HCT116 (cell line): ENCODE data around the gene HACD1. TPM values are rescaled to one million over a fixed set of nuclear protein-coding genes. Genes with fewer than 3 reads are reported as not detected.
A peak's percentile ranks its signal among the peaks of the same experiment; 100 is the strongest.

Experiments
- ATAC-seq: fragments of 200-7000 bp; cut with Tn5 transposase; 2 replicates; pipeline ENCODE4 v1.9.1; 2020; ENCODE audit warnings: mild to moderate bottlenecking, moderate library complexity
- BruUV-seq: library from RNA; stranded (reverse); fragments of 400-500 nt; replicated peaks from 2 replicates; lab custom pipeline; 2021; lab: Mats Ljungman, UMichigan
- CTCF ChIA-PET: fragments of 300-600 bp; sonication (Branson Sonifier 250); formaldehyde crosslinking; loops from one replicate; lab custom pipeline; 2021; ENCODE audit warnings: antibody characterized with exemption; lab: Charles Lee
- POLR2A ChIA-PET: fragments of 300-600, 350-600 bp; sonication (Branson Sonifier 250); formaldehyde crosslinking; loops from one replicate; lab custom pipeline; 2021; ENCODE audit warnings: antibody characterized with exemption; lab: Charles Lee
- RAD21 ChIA-PET, 2 experiments: fragments of 300-600 bp; sonication (Branson Sonifier 250); formaldehyde crosslinking; loops; one replicate each; lab custom pipeline; 2023; ENCODE audit warnings: low total read pairs in 2 of 2; ENCODE audit not compliant: uncharacterized antibody in 2 of 2, unreplicated experiment in 2 of 2, low non-redundant PET in 1 of 2; lab: Charles Lee
- DNase-seq: peaks from one replicate; pipeline ENCODE4 v3.0.0-alpha.2; 2010; ENCODE audit warnings: low read depth, low spot score
- H2AFZ ChIP-seq: fragments of 200-600 bp; shearing (Covaris generic), sonication (generic); 2 replicates; pipeline ENCODE4 v1.6.1; 2017; ENCODE audit warnings: low read depth, mixed run types, mixed read lengths, antibody characterized with exemption, low read length; ENCODE audit not compliant: poor library complexity, severe bottlenecking
- H3K27ac ChIP-seq: 2 replicates; pipeline ENCODE4 v1.5.1; 2012; ENCODE audit warnings: low read depth, low read length
- H3K27me3 ChIP-seq: fragments of 200-600 bp; sonication (generic); 2 replicates; pipeline ENCODE4 v1.6.1; 2016; ENCODE audit warnings: mixed run types, low read length, mixed read lengths; ENCODE audit not compliant: insufficient read depth
- H3K36me3 ChIP-seq, 2 experiments: fragments of 200-500 bp in 1 of 2; fragments of 200-600 bp in 1 of 2; sonication (Bioruptor generic) in 1 of 2; sonication (generic) in 1 of 2; 2 replicates each; pipeline versions ENCODE4 v1.5.1 to v1.6.1; 2014 to 2016; ENCODE audit warnings: low read length in 2 of 2, inconsistent platforms in 1 of 2, mixed read lengths in 1 of 2, mixed run types in 1 of 2; ENCODE audit not compliant: insufficient read depth in 2 of 2, control insufficient read depth in 1 of 2
- H3K4me1 ChIP-seq, 2 experiments: fragments of 200-600 bp in 1 of 2; sonication (generic) in 1 of 2; 2 replicates each; pipeline versions ENCODE4 v1.5.1 to v1.6.1; 2012 to 2017; ENCODE audit warnings: low read length in 2 of 2, inconsistent platforms in 1 of 2, mild to moderate bottlenecking in 1 of 2, mixed read lengths in 1 of 2, mixed run types in 1 of 2, moderate library complexity in 1 of 2; ENCODE audit not compliant: insufficient read depth in 2 of 2, control insufficient read depth in 1 of 2
- H3K4me2 ChIP-seq: fragments of 200-600 bp; sonication (generic); 2 replicates; pipeline ENCODE4 v1.6.1; 2017; ENCODE audit warnings: mixed run types, low read length, mixed read lengths
- H3K4me3 ChIP-seq, 2 experiments: fragments of 200-600 bp in 1 of 2; sonication (generic) in 1 of 2; replicated peaks in 1 of 2; 2 replicates each; pipeline ENCODE4 v1.5.1; 2011 to 2016; ENCODE audit warnings: low read length in 2 of 2, control low read depth in 1 of 2, low read depth in 1 of 2, mild to moderate bottlenecking in 1 of 2, mixed read lengths in 1 of 2, mixed run types in 1 of 2
- H3K79me2 ChIP-seq: fragments of 200-600 bp; sonication (generic); 2 replicates; pipeline ENCODE4 v1.6.1; 2017; ENCODE audit warnings: mild to moderate bottlenecking, mixed run types, low read length, moderate library complexity, mixed read lengths; ENCODE audit not compliant: insufficient read depth
- H3K9ac ChIP-seq: fragments of 200-600 bp; sonication (generic); 2 replicates; pipeline ENCODE4 v1.6.1; 2016; ENCODE audit warnings: low read length, mixed read lengths
- H3K9me2 ChIP-seq: fragments of 200-600 bp; sonication (generic), shearing (Covaris generic); 2 replicates; pipeline ENCODE4 v1.6.1; 2017; ENCODE audit warnings: mixed run types, mild to moderate bottlenecking, moderate library complexity; ENCODE audit not compliant: insufficient read depth
- H3K9me3 ChIP-seq, 2 experiments: fragments of 200-500 bp in 1 of 2; fragments of 200-600 bp in 1 of 2; sonication (Bioruptor generic) in 1 of 2; sonication (generic) in 1 of 2; 2 replicates each; pipeline ENCODE4 v1.6.1; 2014 to 2017; ENCODE audit warnings: low read length in 2 of 2, mixed read lengths in 2 of 2, inconsistent platforms in 1 of 2, low read depth in 1 of 2, mild to moderate bottlenecking in 1 of 2, mixed run types in 1 of 2, moderate library complexity in 1 of 2; ENCODE audit not compliant: control insufficient read depth in 1 of 2, insufficient read depth in 1 of 2
- H4K20me1 ChIP-seq: fragments of 200-600 bp; sonication (generic), shearing (Covaris generic); 2 replicates; pipeline ENCODE4 v1.6.1; 2017; ENCODE audit warnings: mixed run types, mild to moderate bottlenecking, moderate library complexity; ENCODE audit not compliant: insufficient read depth
- CBX3 ChIP-seq: IDR thresholded peaks from 2 replicates; pipeline ENCODE4 v1.6.1; 2012; ENCODE audit warnings: low read depth
- CEBPB ChIP-seq: IDR thresholded peaks from 2 replicates; pipeline ENCODE4 v1.6.1; 2012; ENCODE audit warnings: low read depth
- EGR1 ChIP-seq: IDR thresholded peaks from 2 replicates; pipeline ENCODE4 v1.6.1; 2012; ENCODE audit warnings: low read depth
- ELF1 ChIP-seq: IDR thresholded peaks from 2 replicates; pipeline ENCODE4 v1.6.1; 2012; ENCODE audit warnings: low read depth, borderline replicate concordance
- EZH2 ChIP-seq: fragments of 200-600 bp; sonication (generic); IDR thresholded peaks from 2 replicates; pipeline ENCODE4 v1.6.1; 2017; ENCODE audit warnings: antibody characterized with exemption, mixed run types
- EZH2phosphoT487 ChIP-seq: fragments of 200-600 bp; IDR thresholded peaks from 2 replicates; pipeline ENCODE4 v1.6.1; 2018; ENCODE audit warnings: antibody characterized with exemption, borderline replicate concordance
- FOSL1 ChIP-seq: IDR thresholded peaks from 2 replicates; pipeline ENCODE4 v1.6.1; 2012; ENCODE audit warnings: low read depth
- JUND ChIP-seq: IDR thresholded peaks from 2 replicates; pipeline ENCODE4 v1.6.1; 2012
- POLR2A ChIP-seq: IDR thresholded peaks from 2 replicates; pipeline ENCODE4 v1.7.0; 2011; ENCODE audit warnings: borderline replicate concordance; ENCODE audit not compliant: insufficient read depth, insufficient read length; ENCODE audit errors: extremely low read depth
- POLR2AphosphoS5 ChIP-seq: IDR thresholded peaks from 2 replicates; pipeline ENCODE4 v1.6.1; 2011; ENCODE audit warnings: mild to moderate bottlenecking, low read depth, low read length, moderate library complexity
- RAD21 ChIP-seq: IDR thresholded peaks from 2 replicates; pipeline ENCODE4 v1.6.1; 2012; ENCODE audit warnings: low read depth, mild to moderate bottlenecking
- SIN3A ChIP-seq: IDR thresholded peaks from 2 replicates; pipeline ENCODE4 v1.6.1; 2012; ENCODE audit warnings: low read depth
- SP1 ChIP-seq: IDR thresholded peaks from 2 replicates; pipeline ENCODE4 v1.6.1; 2012; ENCODE audit warnings: low read depth
- SRF ChIP-seq: IDR thresholded peaks from 2 replicates; pipeline ENCODE4 v1.6.1; 2012; ENCODE audit warnings: low read depth
- TCF7L2 ChIP-seq: IDR thresholded peaks from 2 replicates; pipeline ENCODE4 v1.7.0; 2011; ENCODE audit warnings: borderline replicate concordance, inconsistent platforms; ENCODE audit not compliant: insufficient read depth, insufficient read length; ENCODE audit errors: extremely low read depth
- YY1 ChIP-seq: IDR thresholded peaks from 2 replicates; pipeline ENCODE4 v1.6.1; 2011; ENCODE audit warnings: low read length, low read depth, moderate library complexity, mild to moderate bottlenecking; ENCODE audit not compliant: insufficient replicate concordance; ENCODE audit errors: extremely low read depth
- ZFX ChIP-seq: fragments of 450-650 bp; IDR thresholded peaks from 2 replicates; pipeline ENCODE4 v1.6.1; 2017
- ZNF274 ChIP-seq: fragments of 200-500 bp; sonication (Bioruptor generic); IDR thresholded peaks from 2 replicates; pipeline ENCODE4 v1.6.1; 2014; ENCODE audit warnings: mild to moderate bottlenecking, low read depth, low read length, inconsistent platforms
- intact Hi-C: fragments of 100-400 bp; cut with micrococcal nuclease; formaldehyde crosslinking; loops from 2 replicates; pipeline ENCODE4 v1.10.0; 2022
- total RNA-seq: library from RNA; stranded (reverse); gene quantifications from one replicate; pipeline ENCODE4 v1.2.1, GENCODE V29; 2021; ENCODE audit not compliant: unreplicated experiment
- TF ChIP-seq, protein P1 (sequence below), 3 experiments: fragments of 200-600 bp in 1 of 3; sonication (generic) in 1 of 3; IDR thresholded peaks in 2 of 3; conservative IDR thresholded peaks in 1 of 3; 2 replicates each; pipeline ENCODE4 v1.5.1; 2012 to 2017; ENCODE audit warnings: low read depth in 2 of 3, low read length in 2 of 3, antibody characterized with exemption in 1 of 3, borderline replicate concordance in 1 of 3, control low read depth in 1 of 3, mild to moderate bottlenecking in 1 of 3, mixed read lengths in 1 of 3, mixed run types in 1 of 3, moderate library complexity in 1 of 3; ENCODE audit not compliant: insufficient read depth in 1 of 3
- TF ChIP-seq, protein P2 (sequence below): IDR thresholded peaks from 2 replicates; pipeline ENCODE4 v1.6.1; 2011; ENCODE audit warnings: mild to moderate bottlenecking, low read length, moderate library complexity; ENCODE audit not compliant: insufficient replicate concordance; ENCODE audit errors: extremely low read depth
- TF ChIP-seq, protein P3 (sequence below): IDR thresholded peaks from 2 replicates; pipeline ENCODE4 v1.6.1; 2012

HACD1 gene
- total RNA-seq, 1 experiment from 2014 or later, result 21.6 TPM

DNA sequence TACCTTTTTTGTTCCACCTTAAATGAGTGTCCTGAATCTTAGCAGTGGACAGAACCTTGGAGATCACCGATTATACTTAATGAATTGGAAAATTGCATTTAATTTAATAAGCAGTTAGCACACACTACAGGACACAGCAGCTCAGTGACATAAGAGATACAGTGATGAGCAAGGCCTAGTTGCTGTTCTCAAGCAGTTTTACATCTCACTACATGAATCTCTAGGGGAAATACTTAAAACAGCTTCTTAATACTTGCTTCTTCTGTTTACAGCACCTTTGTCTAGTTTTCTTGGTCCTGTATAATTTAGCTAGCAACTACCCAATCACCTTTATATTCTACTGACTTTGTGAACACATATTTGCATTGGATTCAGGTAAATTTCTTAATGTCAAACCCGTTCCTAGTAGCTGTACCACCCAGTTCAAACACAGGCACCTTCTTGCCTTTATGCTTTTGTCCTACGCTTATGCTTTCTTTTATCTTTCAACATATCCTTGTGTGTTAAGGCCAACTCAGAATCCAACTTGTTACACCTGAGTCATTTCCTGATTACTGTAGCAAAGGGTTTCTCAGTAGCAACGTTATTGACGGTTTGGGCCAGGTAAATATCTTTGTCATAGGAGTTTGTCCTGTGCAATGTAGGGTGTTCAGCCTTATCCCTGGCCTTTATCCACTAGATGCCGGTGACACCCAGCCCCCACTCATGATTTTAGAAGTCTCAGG, 28.6 kb upstream of the HACD1 start:
- H3K9me2 ChIP-seq, result no peaks in the 10 kb centered on the region
- ChIA-PET RAD21 (no interaction called here), CTCF (no interaction called here), POLR2A (no interaction called here)
- peaks cover 90% of the 10 kb centered on the region for H3K79me2 ChIP-seq
- no peaks in the 10 kb centered on the region for H4K20me1 ChIP-seq
- no peak overlapping the region for H2AFZ ChIP-seq
- peaks cover 18 to 44% of the 10 kb centered on the region in 2 experiments for H3K4me1 ChIP-seq
- ATAC-seq, result no peak
- H3K27me3 ChIP-seq, result no peaks in the 10 kb centered on the region
- H3K4me3 ChIP-seq, result peak overlapping the region; percentile 91 to 97
- H3K9me3 ChIP-seq, result no peaks in the 10 kb centered on the region
- BruUV-seq, result no TSS peak
- peak overlapping the region; percentile 74 for H3K4me2 ChIP-seq
- H3K9ac ChIP-seq, result peak overlapping the region; percentile 81
- no peak for DNase-seq
- intact Hi-C loops, result no loop called here
- H3K27ac ChIP-seq, result no peak overlapping the region; the same call in 1 of the 2 replicates
- H3K36me3 ChIP-seq, result no peaks in the 10 kb centered on the region; a peak in 2 of 4 replicates
- TF ChIP-seq FOSL1 (peak; percentile 54), CEBPB (0 out of 2 replicates have a peak, but pooled peaks have one; percentile 26), ZFX (no peak), JUND (peak; percentile 31; the same call in 1 of the 2 replicates), CBX3 (no peak), ELF1 (no peak), SRF (no peak), EGR1 (no peak), SP1 (peak; percentile 24; the same call in 1 of the 2 replicates), POLR2AphosphoS5 (no peak), EZH2 (no peak), SIN3A (no peak), TCF7L2 (no peak), EZH2phosphoT487 (no peak), POLR2A (no peak), YY1 (no peak), RAD21 (no peak), ZNF274 (no peak)
- TF ChIP-seq, protein P1, sequence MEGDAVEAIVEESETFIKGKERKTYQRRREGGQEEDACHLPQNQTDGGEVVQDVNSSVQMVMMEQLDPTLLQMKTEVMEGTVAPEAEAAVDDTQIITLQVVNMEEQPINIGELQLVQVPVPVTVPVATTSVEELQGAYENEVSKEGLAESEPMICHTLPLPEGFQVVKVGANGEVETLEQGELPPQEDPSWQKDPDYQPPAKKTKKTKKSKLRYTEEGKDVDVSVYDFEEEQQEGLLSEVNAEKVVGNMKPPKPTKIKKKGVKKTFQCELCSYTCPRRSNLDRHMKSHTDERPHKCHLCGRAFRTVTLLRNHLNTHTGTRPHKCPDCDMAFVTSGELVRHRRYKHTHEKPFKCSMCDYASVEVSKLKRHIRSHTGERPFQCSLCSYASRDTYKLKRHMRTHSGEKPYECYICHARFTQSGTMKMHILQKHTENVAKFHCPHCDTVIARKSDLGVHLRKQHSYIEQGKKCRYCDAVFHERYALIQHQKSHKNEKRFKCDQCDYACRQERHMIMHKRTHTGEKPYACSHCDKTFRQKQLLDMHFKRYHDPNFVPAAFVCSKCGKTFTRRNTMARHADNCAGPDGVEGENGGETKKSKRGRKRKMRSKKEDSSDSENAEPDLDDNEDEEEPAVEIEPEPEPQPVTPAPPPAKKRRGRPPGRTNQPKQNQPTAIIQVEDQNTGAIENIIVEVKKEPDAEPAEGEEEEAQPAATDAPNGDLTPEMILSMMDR (IDR thresholded peaks at IDR 0.05 in 2 of 3, conservative IDR thresholded peaks at IDR 0.05 in 1 of 3; ENCODE audit: borderline replicate concordance in 1 of 3, insufficient read depth in 1 of 3, low read depth in 2 of 3, low read length in 2 of 3), result no peak
- TF ChIP-seq, protein P2, sequence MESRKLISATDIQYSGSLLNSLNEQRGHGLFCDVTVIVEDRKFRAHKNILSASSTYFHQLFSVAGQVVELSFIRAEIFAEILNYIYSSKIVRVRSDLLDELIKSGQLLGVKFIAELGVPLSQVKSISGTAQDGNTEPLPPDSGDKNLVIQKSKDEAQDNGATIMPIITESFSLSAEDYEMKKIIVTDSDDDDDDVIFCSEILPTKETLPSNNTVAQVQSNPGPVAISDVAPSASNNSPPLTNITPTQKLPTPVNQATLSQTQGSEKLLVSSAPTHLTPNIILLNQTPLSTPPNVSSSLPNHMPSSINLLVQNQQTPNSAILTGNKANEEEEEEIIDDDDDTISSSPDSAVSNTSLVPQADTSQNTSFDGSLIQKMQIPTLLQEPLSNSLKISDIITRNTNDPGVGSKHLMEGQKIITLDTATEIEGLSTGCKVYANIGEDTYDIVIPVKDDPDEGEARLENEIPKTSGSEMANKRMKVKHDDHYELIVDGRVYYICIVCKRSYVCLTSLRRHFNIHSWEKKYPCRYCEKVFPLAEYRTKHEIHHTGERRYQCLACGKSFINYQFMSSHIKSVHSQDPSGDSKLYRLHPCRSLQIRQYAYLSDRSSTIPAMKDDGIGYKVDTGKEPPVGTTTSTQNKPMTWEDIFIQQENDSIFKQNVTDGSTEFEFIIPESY, result no peak
- TF ChIP-seq, protein P3, sequence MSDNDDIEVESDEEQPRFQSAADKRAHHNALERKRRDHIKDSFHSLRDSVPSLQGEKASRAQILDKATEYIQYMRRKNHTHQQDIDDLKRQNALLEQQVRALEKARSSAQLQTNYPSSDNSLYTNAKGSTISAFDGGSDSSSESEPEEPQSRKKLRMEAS, result no peak
